ENCODE measurements around the gene BLM. TPM values are rescaled to one million over a fixed set of nuclear protein-coding genes. Genes with fewer than 3 reads are reported as not detected.

Gene BLM
- polyA plus RNA-seq, 1 of the 3 experiments (the other 2 are of a cell fraction), result 2.7 TPM

DNA sequence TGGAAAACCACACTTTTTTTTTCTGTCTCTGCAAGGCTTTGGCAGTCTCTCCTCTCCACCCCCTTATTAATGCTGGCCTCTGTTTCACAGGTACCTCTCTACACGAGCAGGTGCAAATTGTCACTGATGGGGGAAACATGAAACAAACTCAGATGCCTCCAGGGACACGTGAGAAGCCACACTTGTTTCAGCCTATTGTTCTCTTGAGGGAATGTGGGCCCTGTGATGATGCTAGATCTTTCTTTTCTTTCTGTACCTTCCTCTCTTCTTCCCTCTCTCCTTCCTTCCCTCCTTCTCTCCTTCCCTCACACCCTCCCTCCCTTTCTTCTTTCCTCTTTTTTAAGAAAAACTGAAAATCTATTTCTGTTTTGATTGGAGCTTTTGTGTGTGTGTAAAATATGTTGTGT is 5.7 kb upstream of the BLM start:
- Histone ChIP-seq H3K4me1 (ENCODE audit: control insufficient read depth in 1 of 2, insufficient read depth in 2 of 2, low read depth in 1 of 2, low read length in 1 of 2) (peaks cover 0 to 7% of the 10 kb centered on the region in 2 experiments; a peak in 2 of 4 replicates), H3K27ac (ENCODE audit: low read depth in 2 of 2, low read length in 1 of 2) (no peak overlapping the region), H3K36me3 (replicated peaks in 1 of 2; ENCODE audit: control insufficient read depth in 1 of 2, insufficient read depth in 2 of 2, low read length in 1 of 2) (no peaks in the 10 kb centered on the region), H3F3A (replicated peaks; ENCODE audit: insufficient read depth) (peaks cover 6% of the 10 kb centered on the region), H3K4me3 (ENCODE audit: low read depth in 2 of 2, low read length in 1 of 2) (no peak overlapping the region), H3K4me2 (no peak overlapping the region), H2AFZ (ENCODE audit: low read depth) (no peak overlapping the region), H3K9me2 (no peaks in the 10 kb centered on the region), H3K27me3 (ENCODE audit: insufficient read depth) (no peaks in the 10 kb centered on the region), H3K9me3 (no peaks in the 10 kb centered on the region), H4K20me1 (ENCODE audit: insufficient read depth) (no peaks in the 10 kb centered on the region), H3K79me2 (ENCODE audit: insufficient read depth) (no peaks in the 10 kb centered on the region), H3K9ac (no peak overlapping the region)
- CTCF ChIA-PET, result no interaction called here
- DNase-seq, result no peak
- TF ChIP-seq, protein P1, sequence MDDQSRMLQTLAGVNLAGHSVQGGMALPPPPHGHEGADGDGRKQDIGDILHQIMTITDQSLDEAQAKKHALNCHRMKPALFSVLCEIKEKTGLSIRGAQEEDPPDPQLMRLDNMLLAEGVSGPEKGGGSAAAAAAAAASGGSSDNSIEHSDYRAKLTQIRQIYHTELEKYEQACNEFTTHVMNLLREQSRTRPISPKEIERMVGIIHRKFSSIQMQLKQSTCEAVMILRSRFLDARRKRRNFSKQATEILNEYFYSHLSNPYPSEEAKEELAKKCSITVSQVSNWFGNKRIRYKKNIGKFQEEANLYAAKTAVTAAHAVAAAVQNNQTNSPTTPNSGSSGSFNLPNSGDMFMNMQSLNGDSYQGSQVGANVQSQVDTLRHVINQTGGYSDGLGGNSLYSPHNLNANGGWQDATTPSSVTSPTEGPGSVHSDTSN (IDR thresholded peaks at IDR 0.05), result no peak
- TF ChIP-seq, protein P2, sequence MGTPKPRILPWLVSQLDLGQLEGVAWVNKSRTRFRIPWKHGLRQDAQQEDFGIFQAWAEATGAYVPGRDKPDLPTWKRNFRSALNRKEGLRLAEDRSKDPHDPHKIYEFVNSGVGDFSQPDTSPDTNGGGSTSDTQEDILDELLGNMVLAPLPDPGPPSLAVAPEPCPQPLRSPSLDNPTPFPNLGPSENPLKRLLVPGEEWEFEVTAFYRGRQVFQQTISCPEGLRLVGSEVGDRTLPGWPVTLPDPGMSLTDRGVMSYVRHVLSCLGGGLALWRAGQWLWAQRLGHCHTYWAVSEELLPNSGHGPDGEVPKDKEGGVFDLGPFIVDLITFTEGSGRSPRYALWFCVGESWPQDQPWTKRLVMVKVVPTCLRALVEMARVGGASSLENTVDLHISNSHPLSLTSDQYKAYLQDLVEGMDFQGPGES (IDR thresholded peaks at IDR 0.05; ENCODE audit: low read depth, low read length), result no peak
- TF ChIP-seq, protein P3, sequence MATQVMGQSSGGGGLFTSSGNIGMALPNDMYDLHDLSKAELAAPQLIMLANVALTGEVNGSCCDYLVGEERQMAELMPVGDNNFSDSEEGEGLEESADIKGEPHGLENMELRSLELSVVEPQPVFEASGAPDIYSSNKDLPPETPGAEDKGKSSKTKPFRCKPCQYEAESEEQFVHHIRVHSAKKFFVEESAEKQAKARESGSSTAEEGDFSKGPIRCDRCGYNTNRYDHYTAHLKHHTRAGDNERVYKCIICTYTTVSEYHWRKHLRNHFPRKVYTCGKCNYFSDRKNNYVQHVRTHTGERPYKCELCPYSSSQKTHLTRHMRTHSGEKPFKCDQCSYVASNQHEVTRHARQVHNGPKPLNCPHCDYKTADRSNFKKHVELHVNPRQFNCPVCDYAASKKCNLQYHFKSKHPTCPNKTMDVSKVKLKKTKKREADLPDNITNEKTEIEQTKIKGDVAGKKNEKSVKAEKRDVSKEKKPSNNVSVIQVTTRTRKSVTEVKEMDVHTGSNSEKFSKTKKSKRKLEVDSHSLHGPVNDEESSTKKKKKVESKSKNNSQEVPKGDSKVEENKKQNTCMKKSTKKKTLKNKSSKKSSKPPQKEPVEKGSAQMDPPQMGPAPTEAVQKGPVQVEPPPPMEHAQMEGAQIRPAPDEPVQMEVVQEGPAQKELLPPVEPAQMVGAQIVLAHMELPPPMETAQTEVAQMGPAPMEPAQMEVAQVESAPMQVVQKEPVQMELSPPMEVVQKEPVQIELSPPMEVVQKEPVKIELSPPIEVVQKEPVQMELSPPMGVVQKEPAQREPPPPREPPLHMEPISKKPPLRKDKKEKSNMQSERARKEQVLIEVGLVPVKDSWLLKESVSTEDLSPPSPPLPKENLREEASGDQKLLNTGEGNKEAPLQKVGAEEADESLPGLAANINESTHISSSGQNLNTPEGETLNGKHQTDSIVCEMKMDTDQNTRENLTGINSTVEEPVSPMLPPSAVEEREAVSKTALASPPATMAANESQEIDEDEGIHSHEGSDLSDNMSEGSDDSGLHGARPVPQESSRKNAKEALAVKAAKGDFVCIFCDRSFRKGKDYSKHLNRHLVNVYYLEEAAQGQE (IDR thresholded peaks at IDR 0.05; ENCODE audit: low read depth, low read length), result no peak
- no peak for TF ChIP-seq FOXM1 (IDR thresholded peaks at IDR 0.05; ENCODE audit: low read depth)
- no peak for TF ChIP-seq TAF1 (IDR thresholded peaks at IDR 0.05; ENCODE audit: borderline replicate concordance, low read depth, low read length)
- no peak for TF ChIP-seq NFIC (IDR thresholded peaks at IDR 0.05; ENCODE audit: borderline replicate concordance)
- TF ChIP-seq, protein P4, sequence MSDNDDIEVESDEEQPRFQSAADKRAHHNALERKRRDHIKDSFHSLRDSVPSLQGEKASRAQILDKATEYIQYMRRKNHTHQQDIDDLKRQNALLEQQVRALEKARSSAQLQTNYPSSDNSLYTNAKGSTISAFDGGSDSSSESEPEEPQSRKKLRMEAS (IDR thresholded peaks at IDR 0.05; ENCODE audit: low read depth), result no peak
- TF ChIP-seq FOXJ3 (CRISPR knock-in tag; IDR thresholded peaks at IDR 0.05), result no peak
- no peak for TF ChIP-seq EZH2phosphoT487 (IDR thresholded peaks at IDR 0.05; ENCODE audit: borderline replicate concordance, low read depth)
- no peak for TF ChIP-seq YY1 (IDR thresholded peaks at IDR 0.05; ENCODE audit: low read depth)
- POLR2A ChIA-PET, result no interaction called here
- 60% methylated on average over 2 of the region's 2 CpGs for WGBS (ENCODE audit: low lambda C conversion rate)

DNA sequence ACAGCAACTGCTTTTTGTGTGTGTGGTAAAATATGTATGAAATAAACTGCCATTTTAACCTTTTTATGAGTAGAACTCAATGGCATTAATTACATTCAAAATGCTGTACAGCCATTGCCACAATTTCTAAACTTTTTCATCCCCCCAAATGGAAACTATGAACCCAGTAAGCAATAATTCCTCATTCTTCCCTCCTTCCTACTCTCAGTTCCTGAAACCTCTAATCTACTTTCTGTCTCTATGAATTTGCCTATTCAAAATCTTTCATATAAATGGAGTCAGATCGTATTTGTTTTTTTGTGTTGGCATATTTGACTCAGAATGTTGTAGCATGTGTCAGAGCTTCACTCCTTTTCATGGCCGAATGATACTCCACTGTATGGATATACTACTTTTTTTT is 5.3 kb upstream of the BLM start:
- no peaks in the 10 kb centered on the region for H3K36me3 ChIP-seq (replicated peaks in 1 of 2; ENCODE audit: control insufficient read depth in 1 of 2, insufficient read depth in 2 of 2, low read length in 1 of 2)
- H3K27ac ChIP-seq (ENCODE audit: low read depth in 2 of 2, low read length in 1 of 2), result no peak overlapping the region
- H3K4me1 ChIP-seq (ENCODE audit: control insufficient read depth in 1 of 2, insufficient read depth in 2 of 2, low read depth in 1 of 2, low read length in 1 of 2), result peaks cover 0 to 6% of the 10 kb centered on the region in 2 experiments; a peak in 2 of 4 replicates
- H3K9ac ChIP-seq, result no peak overlapping the region
- peaks cover 8% of the 10 kb centered on the region for H3F3A ChIP-seq (replicated peaks; ENCODE audit: insufficient read depth)
- CTCF ChIA-PET, result interaction anchor here (0.7 kb wide), 1 partner anchor 13 kb away, joined by 3 read pairs; no protein-coding TSS in a partner anchor
- H3K9me2 ChIP-seq, result no peaks in the 10 kb centered on the region
- H4K20me1 ChIP-seq (ENCODE audit: insufficient read depth), result no peaks in the 10 kb centered on the region
- no peaks in the 10 kb centered on the region for H3K79me2 ChIP-seq (ENCODE audit: insufficient read depth)
- no peak for DNase-seq
- H3K4me2 ChIP-seq, result no peak overlapping the region
- 83% methylated on average over 2 of the region's 2 CpGs for WGBS (ENCODE audit: low lambda C conversion rate)
- H3K27me3 ChIP-seq (ENCODE audit: insufficient read depth), result no peaks in the 10 kb centered on the region
- no peak overlapping the region for H3K4me3 ChIP-seq (ENCODE audit: low read depth in 2 of 2, low read length in 1 of 2)
- POLR2A ChIA-PET, result no interaction called here
- no peaks in the 10 kb centered on the region for H3K9me3 ChIP-seq
- no peak overlapping the region for H2AFZ ChIP-seq (ENCODE audit: low read depth)
- TF ChIP-seq, protein P5, sequence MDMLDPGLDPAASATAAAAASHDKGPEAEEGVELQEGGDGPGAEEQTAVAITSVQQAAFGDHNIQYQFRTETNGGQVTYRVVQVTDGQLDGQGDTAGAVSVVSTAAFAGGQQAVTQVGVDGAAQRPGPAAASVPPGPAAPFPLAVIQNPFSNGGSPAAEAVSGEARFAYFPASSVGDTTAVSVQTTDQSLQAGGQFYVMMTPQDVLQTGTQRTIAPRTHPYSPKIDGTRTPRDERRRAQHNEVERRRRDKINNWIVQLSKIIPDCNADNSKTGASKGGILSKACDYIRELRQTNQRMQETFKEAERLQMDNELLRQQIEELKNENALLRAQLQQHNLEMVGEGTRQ (IDR thresholded peaks at IDR 0.05; ENCODE audit: borderline replicate concordance, low read depth, low read length), result no peak
- no peak for TF ChIP-seq TAF1 (IDR thresholded peaks at IDR 0.05; ENCODE audit: borderline replicate concordance, low read depth, low read length)
- TF ChIP-seq SMC3 (IDR thresholded peaks at IDR 0.05; ENCODE audit: low read depth, low read length), result no peak
- TF ChIP-seq EP300 (IDR thresholded peaks at IDR 0.05; ENCODE audit: borderline replicate concordance in 1 of 2, low read depth in 1 of 2, low read length in 1 of 2), result no peak
- no peak for TF ChIP-seq CHD2 (IDR thresholded peaks at IDR 0.05; ENCODE audit: low read length, partially characterized antibody)
- no peak for TF ChIP-seq NRF1 (IDR thresholded peaks at IDR 0.05; ENCODE audit: low read depth, low read length)
- TF ChIP-seq, protein P6, sequence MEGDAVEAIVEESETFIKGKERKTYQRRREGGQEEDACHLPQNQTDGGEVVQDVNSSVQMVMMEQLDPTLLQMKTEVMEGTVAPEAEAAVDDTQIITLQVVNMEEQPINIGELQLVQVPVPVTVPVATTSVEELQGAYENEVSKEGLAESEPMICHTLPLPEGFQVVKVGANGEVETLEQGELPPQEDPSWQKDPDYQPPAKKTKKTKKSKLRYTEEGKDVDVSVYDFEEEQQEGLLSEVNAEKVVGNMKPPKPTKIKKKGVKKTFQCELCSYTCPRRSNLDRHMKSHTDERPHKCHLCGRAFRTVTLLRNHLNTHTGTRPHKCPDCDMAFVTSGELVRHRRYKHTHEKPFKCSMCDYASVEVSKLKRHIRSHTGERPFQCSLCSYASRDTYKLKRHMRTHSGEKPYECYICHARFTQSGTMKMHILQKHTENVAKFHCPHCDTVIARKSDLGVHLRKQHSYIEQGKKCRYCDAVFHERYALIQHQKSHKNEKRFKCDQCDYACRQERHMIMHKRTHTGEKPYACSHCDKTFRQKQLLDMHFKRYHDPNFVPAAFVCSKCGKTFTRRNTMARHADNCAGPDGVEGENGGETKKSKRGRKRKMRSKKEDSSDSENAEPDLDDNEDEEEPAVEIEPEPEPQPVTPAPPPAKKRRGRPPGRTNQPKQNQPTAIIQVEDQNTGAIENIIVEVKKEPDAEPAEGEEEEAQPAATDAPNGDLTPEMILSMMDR (IDR thresholded peaks at IDR 0.05), result no peak
- TF ChIP-seq FOXM1 (IDR thresholded peaks at IDR 0.05; ENCODE audit: low read depth), result no peak
- no peak for TF ChIP-seq TCF12 (IDR thresholded peaks at IDR 0.05)
- no peak for TF ChIP-seq POLR2AphosphoS5 (IDR thresholded peaks at IDR 0.05; ENCODE audit: low read depth, low read length)
- no peak for TF ChIP-seq GABPA (IDR thresholded peaks at IDR 0.05; ENCODE audit: low read depth)
- TF ChIP-seq RCOR1 (IDR thresholded peaks at IDR 0.05; ENCODE audit: low read length), result no peak

Measured in SK-N-SH (cell line).